HG03457 (cell line): ENCODE results near the gene TMPRSS11A.

ENCODE experiments used
- ATAC-seq: cut with Tn5 transposase; IDR thresholded peaks from one replicate; pipeline ENCODE4 v1.9.1; 2021; ENCODE audit warnings: moderate number of reproducible peaks; ENCODE audit not compliant: unreplicated experiment

Gene TMPRSS11A

DNA sequence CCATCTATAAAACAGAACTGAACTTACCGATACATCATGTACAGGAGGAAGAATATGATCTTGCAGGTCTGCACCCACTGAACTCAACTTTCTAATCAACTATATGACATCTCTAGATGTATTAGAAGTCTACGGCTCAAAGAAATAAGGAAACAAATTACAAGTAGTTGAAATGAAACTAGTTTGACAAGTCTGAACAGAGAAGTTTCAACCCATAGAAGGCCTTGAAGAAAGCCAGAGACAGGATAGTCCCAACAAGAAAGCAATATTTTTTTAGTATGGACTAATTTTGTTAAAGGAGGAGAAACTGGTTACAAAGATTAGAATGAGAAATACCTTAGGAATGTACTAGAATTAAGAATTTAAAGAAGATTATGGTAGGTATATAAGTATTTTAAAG is at the start of gene TMPRSS11A:
Gene TMPRSS11A (minus strand): TSS at position 138 of the 400 bp plus-strand sequence. CDS start 100 bp downstream, at position 38.
- no peak for ATAC-seq

DNA sequence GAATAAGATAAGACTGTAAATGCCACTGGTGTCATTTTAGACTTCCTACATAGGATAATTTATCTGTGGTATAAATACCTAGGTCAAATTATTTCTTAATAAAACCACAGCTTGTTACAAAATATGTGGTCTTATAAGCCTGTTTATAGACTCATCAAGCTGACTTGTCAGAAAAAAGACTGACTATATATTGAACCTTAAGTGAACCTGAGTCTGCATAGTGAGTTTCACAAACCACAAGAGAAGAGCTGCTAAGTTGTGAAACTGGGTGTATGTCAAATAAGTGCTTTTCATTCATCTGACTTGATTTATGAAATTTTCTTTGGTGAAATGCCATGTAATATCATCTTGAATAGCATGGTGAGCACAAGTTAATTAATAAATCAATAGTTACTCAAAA is 48.4 kb upstream of the TMPRSS11A start:
- no peak for ATAC-seq

GRCh38 chr4:68002906-68003305 is 39.6 kb upstream of the TMPRSS11A start:
- ATAC-seq = no peak

DNA sequence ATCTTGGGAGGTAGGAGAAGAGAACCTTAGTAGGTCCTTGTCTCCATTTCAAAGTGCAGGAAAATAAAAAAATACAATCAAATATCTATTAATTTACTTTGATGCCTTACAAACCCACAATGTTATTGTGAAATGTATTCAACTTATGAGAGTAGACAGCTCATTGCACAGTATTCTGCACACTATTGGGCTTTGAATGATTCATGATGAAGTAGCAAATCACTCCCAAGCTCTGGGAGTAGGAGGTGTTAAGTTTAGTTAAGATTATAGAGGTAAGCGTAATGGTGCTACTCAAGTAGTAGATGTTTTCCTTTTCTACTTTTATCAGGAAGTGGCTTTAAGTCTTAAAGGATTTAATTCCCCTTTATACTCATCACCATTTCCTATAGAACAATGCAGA is 32.8 kb upstream of the TMPRSS11A start:
- no peak for ATAC-seq

GRCh38 chr4:67988991-67989390 is 25.7 kb upstream of the TMPRSS11A start:
- no peak for ATAC-seq

- ATAC-seq = no peak
Measured at GRCh38 chr4:67983333-67983732, 20.0 kb upstream of the TMPRSS11A start.

DNA sequence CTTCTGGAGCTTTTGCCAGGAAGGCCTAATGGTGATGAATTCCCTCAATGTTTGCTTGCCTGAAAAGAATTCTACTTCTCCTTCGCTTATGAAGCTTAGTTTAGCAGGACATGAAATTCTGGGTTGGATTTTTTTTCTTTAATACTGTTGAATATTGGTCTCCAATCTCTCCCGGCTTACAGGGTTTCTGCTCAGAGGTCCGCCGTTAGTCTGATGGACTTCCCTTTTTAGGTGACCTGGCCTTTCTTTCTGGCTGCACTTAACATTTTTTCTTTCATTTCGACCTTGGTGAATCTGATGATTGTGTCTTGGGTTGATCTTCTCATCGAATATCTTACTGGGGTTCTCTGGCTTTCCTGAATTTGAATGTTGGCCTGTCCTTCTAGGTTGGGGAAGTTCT is 17.2 kb upstream of the TMPRSS11A start:
- no peak for ATAC-seq

- no peak for ATAC-seq
Measured at GRCh38 chr4:67973608-67974007, 10.3 kb upstream of the TMPRSS11A start.

- no peak for ATAC-seq
Measured at GRCh38 chr4:67954890-67955289, 8.4 kb downstream of the TMPRSS11A start.

- ATAC-seq = no peak
Measured at GRCh38 chr4:67941074-67941473, 22.2 kb downstream of the TMPRSS11A start.

- ATAC-seq = no peak
Measured at GRCh38 chr4:67940506-67940905, 22.8 kb downstream of the TMPRSS11A start.

- no peak for ATAC-seq
Measured at GRCh38 chr4:67939195-67939594, 24.1 kb downstream of the TMPRSS11A start.

GRCh38 chr4:67935888-67936287 is 27.4 kb downstream of the TMPRSS11A start:
- ATAC-seq = no peak

DNA sequence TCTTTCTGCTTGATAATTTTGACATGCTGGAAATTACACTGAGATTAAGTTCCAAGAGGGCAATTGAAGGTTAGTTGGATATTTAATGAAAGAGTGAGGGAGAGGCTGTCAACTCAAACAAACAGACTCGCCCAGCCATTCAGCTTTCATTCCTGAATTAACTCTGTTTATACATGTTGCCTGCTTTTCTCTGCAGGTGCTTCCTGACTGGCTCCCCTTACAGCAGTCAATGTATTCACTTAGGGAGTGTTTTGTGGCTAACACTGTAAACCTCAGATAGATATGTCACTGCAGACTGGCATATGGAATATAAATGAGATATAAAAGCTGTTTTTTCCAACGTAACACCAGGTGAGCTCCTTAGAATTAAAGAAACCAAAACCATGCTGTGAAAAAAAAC is 28.7 kb downstream of the TMPRSS11A start:
- no peak for ATAC-seq

DNA sequence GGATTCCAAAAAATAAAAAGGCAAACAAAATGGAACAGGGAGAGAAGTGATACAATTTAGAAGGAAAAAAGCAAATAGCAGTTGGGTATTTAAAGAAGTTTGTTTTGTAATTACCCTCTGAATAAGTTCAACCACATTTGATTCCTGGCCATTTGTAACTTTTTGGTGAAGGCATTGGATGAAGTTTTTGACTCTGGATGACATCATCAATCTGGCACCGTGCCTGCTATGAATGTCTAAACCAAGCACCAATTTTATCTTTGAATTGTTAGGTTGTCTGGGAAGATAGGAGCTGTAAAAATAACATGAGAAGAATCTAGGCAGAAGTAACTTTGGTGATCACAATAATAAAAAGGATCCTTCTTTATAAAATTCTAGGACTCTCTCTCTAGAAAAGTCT is 29.5 kb downstream of the TMPRSS11A start:
- ATAC-seq = no peak

DNA sequence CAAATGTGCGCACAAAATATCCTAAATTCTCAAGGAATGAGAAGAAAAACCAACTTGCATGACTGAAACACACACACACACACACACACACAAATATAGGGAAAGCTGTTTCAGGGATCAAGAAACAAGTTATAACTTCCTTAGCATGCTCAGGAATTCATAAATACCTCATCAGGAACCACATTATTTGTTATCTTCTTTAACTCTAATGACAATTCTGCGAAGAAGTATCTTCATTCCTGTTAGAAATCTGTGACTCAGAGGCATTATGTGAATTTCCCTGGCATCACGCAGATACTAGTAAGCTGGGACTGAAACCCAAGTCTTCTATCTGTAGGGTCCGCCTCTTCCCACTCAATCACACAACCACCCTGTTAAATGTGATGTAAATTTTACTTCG is 30.3 kb downstream of the TMPRSS11A start:
- no peak for ATAC-seq

- ATAC-seq = no peak
Measured at GRCh38 chr4:67931256-67931655, 32.0 kb downstream of the TMPRSS11A start.

DNA sequence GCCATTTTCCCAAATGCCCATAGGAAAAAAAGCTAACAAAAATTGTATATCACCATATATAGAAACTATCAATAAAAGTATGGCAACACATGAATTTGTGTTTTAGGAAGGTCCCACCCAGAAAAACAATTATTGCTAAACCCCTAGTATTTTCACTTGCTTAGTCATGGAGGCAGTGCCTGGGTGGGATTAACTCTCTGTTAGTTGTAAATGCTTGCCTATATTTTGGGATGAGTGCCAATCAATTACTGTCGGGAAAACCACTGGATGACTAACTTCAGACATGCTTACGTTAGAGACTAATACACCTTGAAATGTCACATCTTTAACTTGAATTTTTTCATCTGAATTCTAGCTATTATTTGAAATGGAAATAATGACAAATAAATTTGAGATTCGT is 33.9 kb downstream of the TMPRSS11A start:
- no peak for ATAC-seq

GRCh38 chr4:67928546-67928945 is 34.7 kb downstream of the TMPRSS11A start:
- no peak for ATAC-seq

GRCh38 chr4:67927251-67927650 is 36.0 kb downstream of the TMPRSS11A start:
- no peak for ATAC-seq

DNA sequence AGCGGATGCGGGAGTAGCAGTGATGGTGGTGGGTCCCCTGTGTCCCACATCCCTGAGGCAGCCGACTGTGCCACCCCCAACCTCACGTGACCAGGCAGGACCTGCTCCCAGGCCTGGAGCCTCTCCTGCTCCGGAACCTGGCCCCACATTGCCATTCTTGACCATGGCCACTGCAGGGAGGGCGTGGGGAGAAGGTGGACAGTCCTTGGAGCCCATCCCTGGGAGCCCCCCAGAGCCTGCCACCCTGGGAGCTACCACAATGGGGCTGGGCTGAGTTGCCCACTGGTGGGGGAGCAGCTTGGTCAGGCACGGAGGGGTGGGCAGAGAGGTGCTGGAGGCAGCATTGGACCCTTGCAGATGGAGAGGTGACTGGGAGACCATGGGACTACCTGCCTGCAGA is 36.8 kb downstream of the TMPRSS11A start:
- ATAC-seq = no peak

DNA sequence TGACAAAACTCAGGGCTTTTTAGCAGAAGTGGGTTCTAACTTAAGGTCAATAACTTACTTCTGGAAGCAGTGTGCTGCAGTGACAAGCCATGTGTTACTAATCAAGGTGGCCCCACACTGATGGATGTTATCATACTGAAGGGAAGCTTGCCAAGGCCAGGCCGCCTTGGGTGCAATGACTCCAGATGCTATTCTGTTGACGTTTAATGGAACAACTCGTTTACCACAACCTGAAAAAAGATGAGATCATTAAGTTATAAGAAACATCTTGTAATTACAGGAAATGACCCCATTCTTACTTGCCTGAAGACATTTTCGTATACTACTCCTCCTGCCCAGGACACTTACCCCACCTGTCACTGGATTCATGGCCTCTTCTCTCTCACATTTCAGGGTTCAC is 40.6 kb downstream of the TMPRSS11A start:
- ATAC-seq = no peak

DNA sequence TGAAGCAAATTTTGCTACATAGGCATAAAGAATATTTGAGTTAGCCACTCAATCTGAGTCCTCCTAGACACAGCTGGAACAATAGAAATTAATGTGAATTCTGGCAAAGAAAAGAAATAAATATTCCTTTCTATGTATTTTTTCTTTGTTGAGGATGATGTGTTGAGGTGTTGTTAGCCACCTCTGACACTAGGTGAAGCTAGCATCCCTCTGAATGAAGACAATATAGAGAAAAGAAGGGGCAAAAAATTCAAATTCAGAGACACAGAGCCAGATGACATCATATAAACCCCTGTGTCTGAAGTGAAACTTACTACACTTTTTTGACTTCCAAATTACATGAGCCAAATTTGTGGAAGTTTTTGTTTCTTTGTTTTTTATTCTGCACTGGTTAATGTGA is 44.9 kb downstream of the TMPRSS11A start:
- no peak for ATAC-seq
